Measurements from ENCODE around the gene ATP5PO. TPM values are rescaled to one million over a fixed set of nuclear protein-coding genes. Genes with fewer than 3 reads are reported as not detected.

The ATP5PO gene
- total RNA-seq, 6 experiments from 2014 or later, result 87.3 to 191 (median 98.7) TPM

DNA sequence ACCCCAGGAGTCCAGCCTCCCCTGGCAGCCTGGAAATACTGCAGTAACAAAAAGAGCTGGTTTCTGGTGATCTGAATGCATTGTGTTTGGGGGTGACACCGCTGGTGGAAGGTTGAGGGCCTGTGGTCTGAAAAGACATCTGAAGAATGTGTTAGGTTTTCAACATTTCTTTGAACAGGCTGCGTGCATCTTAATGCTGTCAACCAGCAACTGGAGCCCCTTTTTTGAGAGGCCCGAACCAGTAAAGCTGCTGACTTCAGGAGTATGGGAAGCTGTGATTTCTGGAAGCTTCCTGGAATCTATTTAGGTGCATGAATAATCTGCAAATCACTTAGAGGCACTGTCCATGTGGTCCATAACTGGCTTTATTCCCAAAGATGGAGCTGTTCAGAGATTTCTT, 17.0 kb downstream of the ATP5PO start:
- Histone ChIP-seq H3K36me3 (peaks cover 0 to 8% (median 0%) of the 10 kb centered on the region in 4 donors), H3K27ac (no peak overlapping the region), H3K4me1 (peaks cover 0 to 16% (median 2%) of the 10 kb centered on the region in 4 donors), H3K4me3 (no peak overlapping the region), H3K27me3 (no peaks in the 10 kb centered on the region), H3K9me3 (no peaks in the 10 kb centered on the region)
- DNase-seq (no peak), ATAC-seq (no peak)
- TF ChIP-seq, protein P1, sequence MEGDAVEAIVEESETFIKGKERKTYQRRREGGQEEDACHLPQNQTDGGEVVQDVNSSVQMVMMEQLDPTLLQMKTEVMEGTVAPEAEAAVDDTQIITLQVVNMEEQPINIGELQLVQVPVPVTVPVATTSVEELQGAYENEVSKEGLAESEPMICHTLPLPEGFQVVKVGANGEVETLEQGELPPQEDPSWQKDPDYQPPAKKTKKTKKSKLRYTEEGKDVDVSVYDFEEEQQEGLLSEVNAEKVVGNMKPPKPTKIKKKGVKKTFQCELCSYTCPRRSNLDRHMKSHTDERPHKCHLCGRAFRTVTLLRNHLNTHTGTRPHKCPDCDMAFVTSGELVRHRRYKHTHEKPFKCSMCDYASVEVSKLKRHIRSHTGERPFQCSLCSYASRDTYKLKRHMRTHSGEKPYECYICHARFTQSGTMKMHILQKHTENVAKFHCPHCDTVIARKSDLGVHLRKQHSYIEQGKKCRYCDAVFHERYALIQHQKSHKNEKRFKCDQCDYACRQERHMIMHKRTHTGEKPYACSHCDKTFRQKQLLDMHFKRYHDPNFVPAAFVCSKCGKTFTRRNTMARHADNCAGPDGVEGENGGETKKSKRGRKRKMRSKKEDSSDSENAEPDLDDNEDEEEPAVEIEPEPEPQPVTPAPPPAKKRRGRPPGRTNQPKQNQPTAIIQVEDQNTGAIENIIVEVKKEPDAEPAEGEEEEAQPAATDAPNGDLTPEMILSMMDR (IDR thresholded peaks at IDR 0.05), result no peak
- TF ChIP-seq POLR2A (IDR thresholded peaks at IDR 0.05), result no peak
- WGBS (ENCODE audit: insufficient coverage, low coverage, low lambda C conversion rate, missing lambda C conversion rate), result 100% methylated on average over 1 of the region's 3 CpGs
- intact Hi-C loops (cut with DNase I), result loop anchor here in 1 of 2 donors (10.0 kb wide), 2 partner anchors 54 to 244 kb away; no protein-coding TSS in a partner anchor

- Histone ChIP-seq H3K27me3 (no peaks in the 10 kb centered on the region), H3K4me3 (no peak overlapping the region), H3K9me3 (no peaks in the 10 kb centered on the region), H3K36me3 (no peaks in the 10 kb centered on the region), H3K27ac (no peak overlapping the region), H3K4me1 (peaks cover 0 to 16% (median 2%) of the 10 kb centered on the region in 4 donors)
- WGBS (ENCODE audit: insufficient coverage, low coverage, low lambda C conversion rate, missing lambda C conversion rate), result 92% methylated on average over 2 of the region's 3 CpGs
- intact Hi-C loops (cut with DNase I), result loop anchor here in 1 of 2 donors (10.0 kb wide), 2 partner anchors 53 to 243 kb away; no protein-coding TSS in a partner anchor
- TF ChIP-seq POLR2A (IDR thresholded peaks at IDR 0.05), result no peak
- TF ChIP-seq, protein P1 (IDR thresholded peaks at IDR 0.05), result no peak
- ATAC-seq, result no peak
- DNase-seq, result no peak
These were observed 17.9 kb downstream of the ATP5PO start for GRCh38 chr21:33897739-33898138.

- TF ChIP-seq POLR2A (IDR thresholded peaks at IDR 0.05), result no peak
- TF ChIP-seq, protein P1 (IDR thresholded peaks at IDR 0.05), result no peak
- intact Hi-C loops (cut with DNase I), result loop anchor here in 1 of 2 donors (10.0 kb wide), 2 partner anchors 52 to 242 kb away; no protein-coding TSS in a partner anchor
- ATAC-seq (no peak), DNase-seq (no peak)
- Histone ChIP-seq H3K27ac (no peak overlapping the region), H3K27me3 (no peaks in the 10 kb centered on the region), H3K36me3 (no peaks in the 10 kb centered on the region), H3K9me3 (no peaks in the 10 kb centered on the region), H3K4me1 (peaks cover 0 to 15% (median 2%) of the 10 kb centered on the region in 4 donors), H3K4me3 (no peak overlapping the region)
- WGBS (ENCODE audit: insufficient coverage, low coverage, low lambda C conversion rate, missing lambda C conversion rate), result 61% methylated on average over 5 of the region's 5 CpGs
These were observed 18.5 kb downstream of the ATP5PO start for GRCh38 chr21:33897098-33897497.

DNA sequence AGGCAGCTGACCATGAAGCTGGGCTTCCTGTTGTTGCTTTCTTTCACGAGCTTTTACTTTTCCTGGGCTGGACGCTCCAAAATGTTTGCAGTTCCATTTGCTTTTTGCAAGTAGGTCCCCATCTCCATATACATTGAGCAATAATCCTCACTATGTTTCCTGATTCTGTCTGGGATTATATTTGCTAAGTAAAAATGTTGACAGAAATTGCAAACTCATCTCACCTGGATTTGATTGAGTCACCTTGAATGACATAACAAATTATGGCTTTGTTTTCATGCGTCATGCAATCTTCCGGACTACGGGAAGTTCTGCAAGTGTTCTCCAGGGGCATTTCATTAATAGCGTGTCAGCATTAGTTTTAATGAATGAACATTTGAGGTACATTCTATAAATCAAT, 18.9 kb downstream of the ATP5PO start:
- no peaks in the 10 kb centered on the region for H3K27me3 ChIP-seq
- no peak overlapping the region for H3K4me3 ChIP-seq
- TF ChIP-seq POLR2A (IDR thresholded peaks at IDR 0.05), result no peak
- TF ChIP-seq, protein P1 (IDR thresholded peaks at IDR 0.05), result no peak
- peaks cover 0 to 11% (median 2%) of the 10 kb centered on the region in 4 donors for H3K4me1 ChIP-seq
- DNase-seq (no peak), ATAC-seq (no peak)
- H3K27ac ChIP-seq, result no peak overlapping the region
- H3K36me3 ChIP-seq, result no peaks in the 10 kb centered on the region
- WGBS (ENCODE audit: insufficient coverage, low coverage, low lambda C conversion rate, missing lambda C conversion rate), result 65% methylated on average over 6 of the region's 6 CpGs
- H3K9me3 ChIP-seq, result no peaks in the 10 kb centered on the region
- intact Hi-C loops (cut with DNase I), result loop anchor here in 1 of 2 donors (10.0 kb wide), 2 partner anchors 52 to 242 kb away; no protein-coding TSS in a partner anchor
